PC-9 (cell line): Measurements from ENCODE around the gene MYO5B. TPM values are rescaled to one million over a fixed set of nuclear protein-coding genes. Genes with fewer than 3 reads are reported as not detected.

Source experiments
- BruUV-seq: library from RNA; stranded (reverse); fragments of 400-500 nt; replicated peaks from 2 replicates; lab custom pipeline; 2021; lab: Mats Ljungman, UMichigan
- CTCF ChIA-PET: fragments of 300-600 bp; sonication (Branson Sonifier 250); formaldehyde crosslinking; loops from one replicate; lab custom pipeline; 2022; ENCODE audit warnings: antibody characterized with exemption; lab: Charles Lee
- POLR2A ChIA-PET: fragments of 300-600 bp; sonication (Branson Sonifier 250); formaldehyde crosslinking; loops from one replicate; lab custom pipeline; 2022; ENCODE audit warnings: antibody characterized with exemption; ENCODE audit not compliant: unreplicated experiment; lab: Charles Lee
- DNase-seq, 2 experiments: peaks; one replicate each; pipeline versions ENCODE4 v3.0.0 to v3.0.0-alpha.2; 2015 to 2022; ENCODE audit warnings: mixed read lengths in 1 of 2
- H2AFZ ChIP-seq: fragments of 200-600 bp; sonication (generic); 2 replicates; pipeline ENCODE4 v1.8.1; 2017; ENCODE audit warnings: antibody characterized with exemption
- H3F3A ChIP-seq: fragments of 200-600 bp; sonication (generic); 2 replicates; pipeline ENCODE4 v1.8.1; 2017; ENCODE audit warnings: antibody characterized with exemption, mild to moderate bottlenecking, low read depth; ENCODE audit not compliant: insufficient read depth
- H3K27ac ChIP-seq: fragments of 200-600 bp; sonication (generic); 2 replicates; pipeline ENCODE4 v1.6.1; 2016; ENCODE audit warnings: mixed run types
- H3K27me3 ChIP-seq: fragments of 200-600 bp; sonication (generic); 2 replicates; pipeline ENCODE4 v1.6.1; 2016; ENCODE audit warnings: low read depth, mixed run types; ENCODE audit not compliant: insufficient read depth
- H3K36me3 ChIP-seq: fragments of 200-600 bp; sonication (generic); 2 replicates; pipeline ENCODE4 v1.6.1; 2016; ENCODE audit warnings: low read depth, mixed run types
- H3K4me1 ChIP-seq: fragments of 200-600 bp; sonication (generic); replicated peaks from 2 replicates; pipeline ENCODE4 v1.6.1; 2016; ENCODE audit warnings: mixed run types; ENCODE audit not compliant: insufficient read depth
- H3K4me2 ChIP-seq: fragments of 200-600 bp; sonication (generic); 2 replicates; pipeline ENCODE4 v1.6.1; 2017; ENCODE audit warnings: mixed run types
- H3K4me3 ChIP-seq: fragments of 200-600 bp; sonication (generic); 2 replicates; pipeline ENCODE4 v1.6.1; 2016; ENCODE audit warnings: mixed run types
- H3K79me2 ChIP-seq: fragments of 200-600 bp; sonication (generic); 2 replicates; pipeline ENCODE4 v1.6.1; 2017; ENCODE audit warnings: low read depth, mixed run types
- H3K9me2 ChIP-seq: fragments of 200-600 bp; sonication (generic); 2 replicates; pipeline ENCODE4 v1.8.1; 2017; ENCODE audit warnings: mild to moderate bottlenecking; ENCODE audit not compliant: insufficient read depth
- H3K9me3 ChIP-seq: fragments of 200-600 bp; sonication (generic); 2 replicates; pipeline ENCODE4 v1.8.1; 2016; ENCODE audit warnings: low read depth; ENCODE audit not compliant: insufficient read depth
- H4K20me1 ChIP-seq: fragments of 200-600 bp; sonication (generic); 2 replicates; pipeline ENCODE4 v1.8.1; 2017; ENCODE audit not compliant: insufficient read depth
- EZH2 ChIP-seq: fragments of 200-600 bp; sonication (generic); IDR thresholded peaks from 2 replicates; pipeline ENCODE4 v1.8.0; 2017; ENCODE audit warnings: antibody characterized with exemption, low read depth
- intact Hi-C: fragments of 100-400 bp; cut with micrococcal nuclease; formaldehyde crosslinking; loops from one replicate; pipeline ENCODE4 v1.10.0; 2022; ENCODE audit not compliant: unreplicated experiment
- total RNA-seq: library from RNA; stranded (reverse); gene quantifications from 2 replicates; pipeline ENCODE4 v1.2.3, GENCODE V29; 2021
- TF ChIP-seq, protein P1 (sequence below): fragments of 200-600 bp; sonication (generic); conservative IDR thresholded peaks from 2 replicates; pipeline ENCODE4 v1.6.1; 2017; ENCODE audit warnings: mixed run types, antibody characterized with exemption, mild to moderate bottlenecking, moderate library complexity

MYO5B gene
- total RNA-seq, 1 experiment from 2014 or later, result 25.4 TPM

DNA sequence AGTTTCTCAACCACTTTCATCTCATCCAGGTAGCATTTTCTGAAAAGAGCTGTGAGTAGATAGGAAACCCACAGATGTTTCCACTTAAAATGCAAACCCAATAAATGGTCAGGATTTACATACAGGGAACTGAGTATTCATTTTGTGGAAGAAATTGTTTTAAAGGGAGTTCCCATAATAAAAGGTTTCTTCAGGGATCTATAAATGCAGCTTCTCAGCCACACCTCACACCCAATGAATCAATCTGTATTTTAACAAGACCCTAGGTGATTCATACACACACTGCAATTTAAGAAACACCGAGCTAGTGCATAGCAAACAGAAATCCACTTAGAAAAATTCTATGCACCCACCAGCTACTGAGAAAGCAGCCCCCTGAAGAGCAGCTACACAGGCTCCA, 241.6 kb downstream of the MYO5B start:
- Histone ChIP-seq H4K20me1 (no peaks in the 10 kb centered on the region), H3K4me1 (no peaks in the 10 kb centered on the region), H3K36me3 (no peaks in the 10 kb centered on the region), H3K79me2 (no peaks in the 10 kb centered on the region), H3K9me3 (no peaks in the 10 kb centered on the region), H3K27ac (no peak overlapping the region), H3K27me3 (no peaks in the 10 kb centered on the region), H3F3A (no peaks in the 10 kb centered on the region), H3K4me2 (no peak overlapping the region), H3K9me2 (no peaks in the 10 kb centered on the region), H2AFZ (no peak overlapping the region), H3K4me3 (no peak overlapping the region)
- TF ChIP-seq EZH2, result no peak
- TF ChIP-seq, protein P1, sequence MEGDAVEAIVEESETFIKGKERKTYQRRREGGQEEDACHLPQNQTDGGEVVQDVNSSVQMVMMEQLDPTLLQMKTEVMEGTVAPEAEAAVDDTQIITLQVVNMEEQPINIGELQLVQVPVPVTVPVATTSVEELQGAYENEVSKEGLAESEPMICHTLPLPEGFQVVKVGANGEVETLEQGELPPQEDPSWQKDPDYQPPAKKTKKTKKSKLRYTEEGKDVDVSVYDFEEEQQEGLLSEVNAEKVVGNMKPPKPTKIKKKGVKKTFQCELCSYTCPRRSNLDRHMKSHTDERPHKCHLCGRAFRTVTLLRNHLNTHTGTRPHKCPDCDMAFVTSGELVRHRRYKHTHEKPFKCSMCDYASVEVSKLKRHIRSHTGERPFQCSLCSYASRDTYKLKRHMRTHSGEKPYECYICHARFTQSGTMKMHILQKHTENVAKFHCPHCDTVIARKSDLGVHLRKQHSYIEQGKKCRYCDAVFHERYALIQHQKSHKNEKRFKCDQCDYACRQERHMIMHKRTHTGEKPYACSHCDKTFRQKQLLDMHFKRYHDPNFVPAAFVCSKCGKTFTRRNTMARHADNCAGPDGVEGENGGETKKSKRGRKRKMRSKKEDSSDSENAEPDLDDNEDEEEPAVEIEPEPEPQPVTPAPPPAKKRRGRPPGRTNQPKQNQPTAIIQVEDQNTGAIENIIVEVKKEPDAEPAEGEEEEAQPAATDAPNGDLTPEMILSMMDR, result no peak
- ChIA-PET POLR2A (interaction anchor here (0.6 kb wide), 2 partner anchors 278 to 437 kb away, joined by 4 to 12 read pairs; no protein-coding TSS in a partner anchor), CTCF (no interaction called here)
- intact Hi-C loops, result no loop called here
- BruUV-seq, result no TSS peak
- DNase-seq, result no peak

DNA sequence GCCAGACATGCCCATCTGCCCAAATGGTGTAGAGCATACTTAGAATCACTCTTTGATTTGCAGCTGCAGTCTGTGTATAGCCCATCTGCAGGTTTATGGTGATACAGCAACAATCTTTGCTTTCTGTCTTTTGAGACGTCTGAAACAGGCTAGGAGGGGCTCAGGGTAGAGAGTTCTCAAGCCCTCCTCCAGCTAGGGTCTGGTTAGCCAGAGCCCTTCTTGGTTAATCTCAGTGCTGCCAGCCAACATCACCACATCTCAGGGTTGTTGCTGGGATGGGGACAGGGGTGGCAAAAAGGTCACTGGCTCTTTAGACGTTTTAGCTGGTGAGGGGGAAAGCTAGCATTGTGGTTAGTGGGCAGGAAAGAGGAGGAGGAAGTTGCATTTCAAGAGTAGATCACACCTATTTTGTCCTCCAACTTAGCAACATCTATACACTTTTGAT, 245.0 kb downstream of the MYO5B start:
- ChIA-PET CTCF (no interaction called here), POLR2A (interaction anchor here (0.7 kb wide), 1 partner anchor 438 kb away, joined by 3 read pairs; no protein-coding TSS in a partner anchor)
- Histone ChIP-seq H3K27me3 (no peaks in the 10 kb centered on the region), H3K4me2 (no peak overlapping the region), H3K27ac (no peak overlapping the region), H3K9me2 (no peaks in the 10 kb centered on the region), H3F3A (no peaks in the 10 kb centered on the region), H3K4me3 (no peak overlapping the region), H4K20me1 (no peaks in the 10 kb centered on the region), H3K9me3 (no peaks in the 10 kb centered on the region), H2AFZ (no peak overlapping the region), H3K79me2 (no peaks in the 10 kb centered on the region), H3K36me3 (no peaks in the 10 kb centered on the region), H3K4me1 (no peaks in the 10 kb centered on the region)
- BruUV-seq, result no TSS peak
- DNase-seq, result no peak
- TF ChIP-seq, protein P1, result no peak
- TF ChIP-seq EZH2, result no peak
- intact Hi-C loops, result no loop called here

DNA sequence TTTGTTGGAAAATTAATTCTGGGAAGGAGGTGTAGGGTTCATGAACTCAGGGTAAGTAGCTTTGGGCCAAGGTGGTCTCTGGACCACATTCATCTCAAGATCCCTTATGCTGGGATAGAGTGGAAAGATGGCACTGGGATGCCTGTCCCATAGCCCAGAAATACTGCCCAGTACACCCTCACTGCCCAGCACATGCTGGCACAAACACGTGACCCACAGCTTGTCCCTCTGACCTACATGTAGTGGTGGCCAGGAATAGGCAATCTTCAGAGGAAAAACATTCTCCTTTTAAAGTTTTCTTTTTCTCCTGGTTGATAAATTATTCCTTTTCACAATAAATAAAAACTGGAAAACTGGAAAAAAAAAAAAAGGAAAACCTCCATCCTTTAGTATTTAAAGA, 246.0 kb downstream of the MYO5B start:
- no peaks in the 10 kb centered on the region for H3K4me1 ChIP-seq
- H2AFZ ChIP-seq, result no peak overlapping the region
- TF ChIP-seq EZH2, result no peak
- TF ChIP-seq, protein P1, result no peak
- intact Hi-C loops, result no loop called here
- H3K9me2 ChIP-seq, result no peaks in the 10 kb centered on the region
- no peak overlapping the region for H3K4me3 ChIP-seq
- H4K20me1 ChIP-seq, result no peaks in the 10 kb centered on the region
- no peak overlapping the region for H3K27ac ChIP-seq
- H3K4me2 ChIP-seq, result no peak overlapping the region
- no TSS peak for BruUV-seq
- DNase-seq, result no peak
- H3K36me3 ChIP-seq, result no peaks in the 10 kb centered on the region
- H3K79me2 ChIP-seq, result no peaks in the 10 kb centered on the region
- H3K9me3 ChIP-seq, result no peaks in the 10 kb centered on the region
- no peaks in the 10 kb centered on the region for H3K27me3 ChIP-seq
- no peaks in the 10 kb centered on the region for H3F3A ChIP-seq
- POLR2A ChIA-PET, result no interaction called here
- CTCF ChIA-PET, result no interaction called here
